SHP77 (cell line): ENCODE measurements around the gene PTPRE.

Source experiments
- DNase-seq, 2 experiments: peaks; one replicate each; lab custom pipeline; 2025; lab: John Stamatoyannopoulos, UW

PTPRE gene

DNA sequence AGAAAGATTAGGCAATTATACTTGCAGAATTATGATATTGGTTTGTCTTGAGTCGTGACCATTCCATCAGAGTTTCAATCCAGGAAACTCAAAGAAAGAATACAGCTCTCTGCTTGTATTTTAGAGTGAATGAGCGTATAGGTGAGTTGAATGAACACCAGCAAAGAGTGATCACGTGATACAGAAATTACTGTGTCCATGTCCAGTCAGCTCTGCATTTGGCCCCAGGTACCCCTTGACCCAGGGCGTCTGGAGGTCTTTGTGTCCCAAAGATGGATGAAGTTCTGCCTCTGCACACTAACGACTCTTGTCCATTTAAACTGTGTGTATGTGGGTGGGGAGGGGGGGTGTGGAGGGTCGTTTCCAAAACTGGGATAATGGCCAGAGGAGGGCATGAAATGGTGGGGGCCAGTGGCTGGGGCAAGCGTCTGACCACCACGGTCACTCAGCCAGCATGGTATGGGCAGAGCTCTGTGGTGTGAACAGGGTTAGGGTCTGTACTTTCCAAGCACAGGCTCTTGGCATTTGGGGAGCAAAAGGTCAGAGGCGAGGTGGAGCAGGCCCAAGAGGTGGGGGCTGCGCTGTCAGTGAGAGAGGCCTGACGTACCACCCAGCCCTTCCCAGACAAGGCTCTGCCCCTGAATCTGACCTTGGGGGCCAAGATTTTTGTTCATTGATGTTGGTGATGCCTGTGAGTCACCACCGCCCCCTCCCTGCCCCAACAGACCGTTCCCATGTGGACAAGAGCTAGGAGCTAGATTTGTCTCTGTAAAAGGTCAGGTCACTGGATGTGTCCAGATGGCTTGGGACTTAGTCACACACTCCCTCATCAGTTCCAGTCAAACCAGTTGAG lies 1.4 kb downstream of the PTPRE start:
- no peak for DNase-seq

DNA sequence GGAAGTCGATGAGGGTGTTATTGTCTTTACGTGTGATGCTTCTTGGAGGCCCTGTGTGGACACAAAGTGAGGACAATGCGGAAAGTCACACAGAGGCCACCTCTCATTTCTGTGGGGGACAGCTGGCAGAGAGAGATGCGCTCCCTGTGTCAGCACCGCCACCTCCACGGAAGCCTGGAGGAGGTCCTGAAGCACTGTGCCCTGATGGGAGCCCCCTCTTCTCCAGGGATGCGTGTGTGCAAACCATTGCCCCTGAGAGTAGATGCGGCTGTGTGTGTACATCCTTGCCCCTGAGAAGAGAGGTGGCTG lies 2.0 kb downstream of the PTPRE start:
- DNase-seq = no peak

DNA sequence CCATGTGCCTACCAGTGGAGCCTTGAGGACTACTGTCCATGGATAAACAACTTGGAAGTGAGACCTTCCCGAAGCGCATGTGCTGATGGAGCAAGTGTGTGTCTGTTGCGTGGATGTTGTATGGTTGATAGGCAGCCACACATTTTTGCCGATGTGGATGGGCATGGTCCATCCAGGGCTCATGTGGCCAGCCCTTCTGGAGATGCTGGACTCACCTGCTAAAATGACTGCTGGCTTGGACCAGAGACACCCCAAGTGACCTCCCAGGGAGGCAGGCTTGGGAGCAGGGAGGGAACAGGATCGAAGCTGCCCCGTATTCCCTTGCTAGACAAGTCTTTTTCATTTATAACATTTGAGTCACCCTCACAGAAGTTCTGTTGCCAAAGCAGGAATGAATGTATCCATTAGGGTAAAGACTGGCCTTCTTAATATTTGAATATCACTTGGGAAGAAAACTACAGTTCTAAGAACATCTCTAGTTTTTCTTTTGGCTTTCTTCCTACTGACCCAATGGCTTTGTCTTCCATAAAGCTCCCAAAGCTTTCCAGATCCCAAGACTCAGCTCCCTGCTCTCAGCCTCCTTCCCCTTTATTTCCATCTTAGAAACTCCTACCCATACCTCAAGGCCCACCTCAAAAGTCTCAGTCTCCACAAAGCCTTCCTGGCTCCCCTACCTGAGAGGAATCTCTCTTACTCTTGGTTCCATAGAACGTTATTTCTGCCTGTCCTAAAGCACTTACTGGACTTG lies 3.0 kb downstream of the PTPRE start:
- DNase-seq = no peak

DNA sequence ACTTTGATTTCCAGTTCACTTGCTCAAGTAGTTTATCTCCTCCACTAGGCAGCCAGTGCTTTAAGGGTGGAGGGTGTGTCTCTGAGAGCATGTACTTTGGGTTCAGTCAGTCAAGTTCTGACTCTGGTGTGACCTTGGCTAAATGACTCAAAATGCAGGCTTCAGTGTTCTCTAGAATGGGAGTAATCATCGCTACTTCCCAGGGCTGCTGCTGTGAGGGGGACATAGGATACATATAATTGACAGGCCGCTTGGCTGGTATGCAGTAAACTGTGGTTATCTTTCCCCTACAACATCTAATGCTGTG lies 3.5 kb downstream of the PTPRE start:
- no peak for DNase-seq

DNA sequence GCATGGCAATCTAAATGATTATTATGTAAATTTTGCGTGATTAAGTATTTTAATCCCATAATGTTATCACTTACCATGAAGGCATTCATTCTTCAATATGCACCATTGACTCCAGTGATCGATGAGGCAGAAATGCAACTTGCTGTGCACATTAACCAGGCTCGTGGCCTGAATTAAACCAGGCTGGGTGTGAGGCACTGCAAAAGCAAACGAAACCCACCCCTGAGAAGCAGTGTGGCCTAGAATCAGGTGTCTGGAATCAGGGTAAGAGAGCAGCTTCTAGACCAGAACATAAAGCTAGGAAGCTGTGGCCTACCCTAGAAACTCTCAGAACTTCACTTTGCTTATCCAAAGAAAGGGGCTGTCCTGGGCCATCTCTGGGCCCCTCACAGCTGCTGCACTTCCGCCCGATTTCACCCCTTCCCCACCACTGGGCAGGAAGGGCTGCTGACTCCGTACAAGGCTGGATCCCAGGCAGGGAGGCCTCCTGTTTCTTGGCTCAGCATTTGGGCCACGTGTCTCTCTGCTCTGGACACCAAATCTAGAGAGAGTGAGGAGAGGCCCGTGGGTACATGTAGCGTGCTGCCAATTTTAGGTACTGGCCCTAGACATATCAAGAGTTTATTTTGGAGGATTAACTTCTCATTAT lies 4.4 kb downstream of the PTPRE start:
- no peak for DNase-seq

DNA sequence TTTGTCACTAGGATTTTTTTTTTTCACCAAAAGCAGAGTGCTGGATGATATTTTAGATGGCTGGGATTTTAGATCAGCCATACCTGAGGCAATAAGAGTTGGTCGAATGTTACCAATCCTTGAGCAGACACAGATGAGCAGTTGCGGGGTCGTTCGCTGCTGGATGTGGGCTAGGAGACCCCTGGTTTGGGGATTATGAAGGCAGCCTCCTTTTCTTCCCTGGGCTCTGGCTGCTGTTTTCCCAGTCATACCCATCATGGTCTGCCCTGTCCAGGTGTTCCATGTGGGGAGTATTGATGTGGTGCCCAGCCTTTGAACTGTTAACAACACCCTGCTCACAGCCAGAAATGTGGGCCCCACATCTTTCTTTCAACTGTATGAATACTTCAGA lies 5.0 kb downstream of the PTPRE start:
- no peak for DNase-seq

DNA sequence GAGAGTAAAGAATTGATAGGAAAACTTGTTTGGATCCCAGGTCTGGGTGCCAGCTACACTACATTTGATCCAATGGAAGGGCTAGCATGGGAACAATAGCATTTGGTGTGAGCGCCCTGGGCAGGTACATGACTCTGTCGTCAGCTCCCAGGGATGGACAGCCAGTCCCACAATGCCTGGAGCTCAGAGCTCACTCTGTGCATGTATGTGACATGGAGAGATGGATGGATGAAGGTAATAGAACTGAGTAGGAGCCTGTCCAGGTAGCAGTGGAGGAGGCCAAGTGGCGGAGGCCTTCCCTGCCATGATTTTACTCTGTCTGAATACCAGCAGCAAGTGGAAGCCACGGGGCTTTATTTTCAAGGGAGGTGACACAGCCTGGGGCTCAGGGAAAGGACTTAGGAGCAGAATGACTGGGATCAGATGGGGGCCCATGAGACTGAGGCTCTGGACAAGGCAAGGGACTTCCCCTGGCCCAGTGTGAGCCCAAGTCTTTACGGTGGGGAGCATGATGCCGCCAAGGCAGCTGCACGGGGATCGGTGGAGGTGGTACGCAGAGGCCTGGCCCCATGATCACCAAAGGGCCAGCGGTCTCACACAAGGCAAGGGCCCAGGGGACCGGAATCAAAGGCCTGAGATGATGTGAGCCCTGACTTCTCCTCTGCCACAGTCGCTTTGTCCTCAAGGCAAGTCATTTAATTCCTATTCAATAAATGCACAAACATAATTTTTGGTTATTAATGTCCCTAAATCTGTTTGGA lies 5.9 kb downstream of the PTPRE start:
- DNase-seq = no peak

DNA sequence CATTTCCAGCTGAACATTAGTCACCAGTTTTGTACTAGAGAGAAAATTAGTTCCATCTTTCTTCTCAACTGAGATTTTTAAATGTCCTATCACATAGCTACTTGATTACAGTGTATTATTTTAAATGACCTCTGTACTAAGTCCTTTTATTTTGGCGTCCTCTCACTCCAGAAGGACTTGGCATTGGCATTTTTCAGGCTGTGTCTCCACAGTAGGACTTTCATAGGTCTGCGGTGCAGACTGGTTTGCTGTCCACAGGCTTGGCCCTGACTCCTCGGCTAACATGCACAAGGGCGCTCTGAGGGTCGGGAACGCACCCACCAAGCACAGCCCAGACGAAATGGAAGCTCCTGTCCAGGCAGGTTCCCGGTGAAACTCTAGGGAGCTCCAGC lies 6.5 kb downstream of the PTPRE start:
- DNase-seq = no peak

DNA sequence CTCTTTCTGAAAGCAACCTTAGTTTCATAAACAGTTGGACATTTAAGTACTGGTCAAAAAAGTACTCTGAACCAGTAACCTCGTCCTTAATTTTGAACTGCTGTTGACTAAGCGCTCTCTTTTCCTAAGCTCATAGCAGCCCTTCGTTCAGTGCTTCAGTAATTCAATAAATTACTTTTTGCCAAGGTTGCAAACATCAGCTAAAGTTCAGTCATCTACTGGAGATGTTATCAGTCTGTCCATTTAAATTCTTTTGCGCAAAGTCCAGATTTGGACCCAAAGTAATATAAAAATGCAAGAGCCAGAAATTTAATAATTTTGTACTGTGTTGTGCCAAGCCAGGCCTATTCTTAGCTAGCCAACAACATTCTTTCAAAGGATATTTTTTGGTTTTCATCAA lies 8.4 kb downstream of the PTPRE start:
- no peak for DNase-seq

DNA sequence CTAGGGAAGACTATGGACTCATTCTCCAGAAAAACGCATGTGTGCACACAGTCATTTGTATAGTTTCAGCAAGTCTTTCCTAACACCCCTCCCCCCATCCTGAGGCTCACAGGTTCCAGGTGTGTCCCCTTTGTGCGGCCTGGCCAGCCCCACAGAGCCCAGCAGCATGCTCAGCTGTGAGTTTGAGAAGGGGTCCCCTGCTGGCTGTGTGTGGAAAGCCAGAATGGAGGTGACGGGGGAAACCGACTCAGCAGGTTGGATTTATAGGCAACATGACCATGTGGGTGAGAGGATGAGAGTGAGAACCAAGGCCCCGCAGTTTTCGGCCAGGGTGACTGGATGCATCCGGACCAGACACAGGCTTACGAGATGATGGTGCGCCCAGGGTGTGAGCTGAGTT lies 9.9 kb downstream of the PTPRE start:
- no peak for DNase-seq

DNA sequence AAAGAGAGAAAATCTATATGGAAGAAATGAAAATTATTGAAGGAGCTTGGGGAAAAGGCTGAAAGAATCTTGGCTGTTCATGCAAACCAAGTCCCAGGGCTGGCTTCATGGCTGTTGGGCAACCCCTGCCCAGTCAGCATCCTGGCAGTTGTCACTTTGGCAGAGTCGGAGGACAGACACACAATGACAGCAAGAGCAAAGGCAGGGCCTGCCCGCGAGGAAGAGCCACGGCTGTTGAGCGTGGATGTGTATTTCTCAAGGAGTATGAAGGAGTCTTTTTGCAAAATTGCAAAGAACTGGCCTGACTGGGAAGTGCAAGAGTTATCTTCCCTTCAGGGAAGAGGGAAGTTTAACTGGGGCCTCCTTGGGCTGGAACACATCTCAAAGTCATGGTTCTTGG lies 11.7 kb downstream of the PTPRE start:
- DNase-seq = no peak

DNA sequence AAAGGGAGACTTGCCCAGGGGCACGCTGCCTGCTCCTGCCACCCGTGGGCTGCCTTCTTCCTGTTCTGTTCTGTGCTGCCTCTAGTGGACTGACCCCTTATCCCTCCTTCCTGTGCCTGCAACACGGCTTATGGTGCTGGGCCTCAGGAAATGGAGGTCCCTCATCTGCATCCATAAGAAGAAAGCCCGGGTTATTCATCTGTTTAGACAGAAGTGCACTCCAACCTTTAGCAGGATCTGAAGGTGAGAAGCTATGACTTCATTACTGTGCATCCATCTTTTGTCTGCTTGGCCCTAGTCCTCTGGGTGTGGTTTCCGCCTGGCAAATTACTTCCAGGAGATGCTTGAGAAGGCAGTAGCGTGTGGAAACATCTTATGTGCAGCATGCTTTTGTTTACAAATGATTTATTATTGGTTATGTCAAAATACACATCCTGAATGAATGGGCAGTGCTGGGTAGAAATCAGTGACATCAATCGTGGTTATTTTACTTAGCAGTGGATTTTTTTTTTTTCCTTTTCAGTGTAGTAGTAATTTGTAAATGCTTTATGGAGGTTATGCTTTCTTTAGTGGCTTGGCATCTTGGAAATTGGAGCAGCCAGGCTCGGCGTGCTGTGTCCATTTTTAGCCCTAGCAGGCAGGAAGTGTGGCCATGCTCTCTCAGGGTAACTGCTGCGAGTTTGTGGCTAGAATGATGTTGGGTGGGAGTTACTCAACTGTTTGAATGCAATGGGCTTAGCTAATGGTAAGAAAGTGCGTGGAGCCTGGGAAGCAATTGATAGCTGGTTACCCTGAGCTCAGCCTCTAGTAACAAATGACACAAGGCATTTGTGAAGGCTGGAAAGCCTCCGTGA lies 12.7 kb downstream of the PTPRE start:
- no peak for DNase-seq

DNA sequence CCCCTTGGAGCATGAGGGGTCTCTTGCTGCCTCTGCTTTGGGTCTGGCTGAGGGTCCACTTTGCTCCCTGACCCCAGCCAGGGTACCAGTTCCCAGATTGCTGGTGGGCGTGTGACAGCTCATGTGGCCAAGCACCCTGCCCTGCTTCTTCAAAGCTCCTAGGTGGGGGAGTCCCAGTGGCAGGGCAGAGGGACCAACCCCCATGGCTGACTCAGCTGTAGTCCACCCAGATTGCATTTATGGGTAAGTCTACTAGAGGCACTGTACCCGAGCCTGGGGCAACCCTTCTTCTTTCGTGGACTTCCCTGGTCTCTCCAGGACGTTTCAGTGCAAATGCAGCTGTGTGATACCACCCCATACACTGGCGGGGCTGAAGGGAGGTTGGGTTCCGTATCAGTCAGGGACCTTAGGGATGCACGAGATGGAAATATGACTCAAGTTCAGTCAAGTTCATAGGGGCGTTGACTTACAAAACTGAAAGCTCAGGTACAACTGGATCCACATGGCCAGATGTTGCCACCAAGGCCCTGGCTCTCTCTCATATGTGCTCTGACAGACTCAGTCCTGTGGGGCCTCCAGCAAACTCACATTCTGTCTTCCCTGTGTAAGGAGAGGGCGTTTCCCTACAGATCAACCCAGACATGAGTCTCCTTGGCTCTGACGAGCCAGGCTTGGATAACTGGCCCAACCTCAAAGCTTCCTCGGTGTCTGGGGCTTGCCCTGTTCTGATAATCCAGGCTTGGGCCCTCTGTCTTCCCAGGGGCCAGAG lies 13.6 kb downstream of the PTPRE start:
- DNase-seq = no peak

DNA sequence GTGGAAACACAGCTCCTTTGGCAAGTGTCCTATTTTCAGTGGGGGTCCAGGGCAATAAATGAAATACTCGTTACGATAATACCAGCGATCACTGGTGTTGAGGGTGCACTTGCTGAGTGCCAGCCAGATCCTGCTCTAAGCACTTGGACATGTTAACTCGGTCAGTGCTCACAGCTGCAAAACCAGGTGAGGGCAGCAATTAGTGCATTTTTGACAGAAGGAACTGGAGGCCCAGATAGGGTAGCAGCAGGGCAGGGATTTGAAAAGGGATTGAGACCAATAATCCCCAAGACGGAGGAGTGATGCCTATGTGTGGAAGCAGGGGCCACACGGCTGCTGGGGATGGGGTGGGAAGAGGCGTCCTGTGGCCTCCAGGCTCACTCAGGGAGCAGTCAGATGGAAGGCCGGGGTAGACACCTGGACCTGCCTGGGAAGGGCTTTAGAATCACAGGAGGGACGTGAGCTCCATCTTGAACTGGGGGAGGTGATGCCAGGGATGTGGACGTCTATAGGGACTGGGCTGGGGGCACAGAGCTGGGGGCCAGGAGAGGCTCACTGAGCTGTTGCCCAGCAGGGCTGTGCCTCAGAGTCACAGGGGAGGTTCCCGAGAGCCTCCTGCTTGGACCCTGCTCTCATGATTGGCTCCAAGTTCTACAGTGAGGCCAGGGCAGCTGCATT lies 14.3 kb downstream of the PTPRE start:
- DNase-seq = no peak

DNA sequence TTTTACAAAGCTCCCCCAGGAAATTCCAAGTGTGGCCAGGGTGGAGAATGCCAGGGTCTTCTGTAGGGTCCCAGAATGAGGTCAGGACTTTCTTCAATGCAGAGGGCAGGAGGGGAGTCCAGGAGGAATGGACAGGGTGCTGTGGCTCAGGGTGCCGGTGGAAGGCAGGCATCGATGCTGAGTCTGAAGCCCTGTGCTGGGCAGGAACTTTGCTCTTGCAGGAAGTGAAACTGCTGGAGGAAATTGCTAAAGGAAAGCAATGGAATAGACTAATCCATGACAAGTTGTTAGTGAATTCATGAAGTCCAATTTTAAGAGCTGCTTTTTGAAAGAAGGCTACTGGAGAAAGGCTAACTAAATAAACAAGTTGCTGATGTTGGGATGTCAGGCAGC lies 14.8 kb downstream of the PTPRE start:
- no peak for DNase-seq

DNA sequence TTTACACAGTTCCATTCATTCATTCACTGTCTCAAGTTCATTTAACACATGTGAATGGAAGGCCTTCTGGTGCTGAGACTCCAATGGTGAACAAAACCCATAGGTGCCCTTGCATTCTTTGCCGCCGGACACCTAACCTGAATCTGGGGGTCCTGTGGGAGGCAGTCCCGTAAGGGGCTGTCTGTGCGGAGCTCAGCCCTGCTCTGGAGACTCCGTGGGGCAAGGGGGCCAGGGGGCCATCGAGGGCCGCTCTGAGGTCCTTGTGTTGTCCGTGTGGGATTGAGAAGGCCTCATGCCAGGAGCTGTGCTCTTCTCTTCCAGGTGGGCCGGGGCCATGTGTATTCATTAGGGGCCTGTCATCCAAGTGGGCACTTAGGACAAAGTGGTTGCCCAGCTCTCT lies 15.3 kb downstream of the PTPRE start:
- no peak for DNase-seq

DNA sequence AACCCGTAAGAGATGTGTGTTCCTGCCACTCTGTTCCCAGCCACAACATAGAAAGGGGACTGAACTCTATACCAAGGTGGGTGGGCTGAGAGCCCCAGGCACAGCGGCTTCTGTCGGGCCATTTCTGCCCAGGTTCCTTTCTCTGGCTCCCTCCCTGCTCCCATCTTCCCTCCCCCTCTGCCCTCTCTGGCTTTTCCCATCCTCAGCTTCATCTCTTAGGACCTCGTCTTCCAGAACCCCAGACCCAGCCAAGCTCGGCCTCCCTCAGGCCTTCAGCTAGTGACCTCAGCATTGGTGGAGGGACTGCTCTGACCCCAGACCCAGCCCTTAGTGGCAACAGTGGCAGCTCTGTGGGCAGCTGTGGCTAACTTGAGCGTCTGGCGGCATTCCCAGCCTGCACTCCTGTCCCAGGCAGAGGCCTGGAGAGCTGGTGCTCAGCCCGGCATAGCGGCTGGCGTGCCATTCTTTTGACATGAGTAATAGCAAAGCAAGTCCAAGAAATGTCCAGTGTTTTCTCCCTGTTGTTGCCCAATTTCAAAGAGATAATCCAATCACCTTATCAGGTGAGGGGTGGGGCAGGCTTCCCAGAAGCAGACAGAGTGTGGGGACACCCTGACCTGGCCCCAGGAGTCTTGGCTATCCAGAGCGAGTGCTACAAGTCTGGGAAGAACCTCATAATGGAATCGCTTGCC lies 15.9 kb downstream of the PTPRE start:
- DNase-seq = no peak

DNA sequence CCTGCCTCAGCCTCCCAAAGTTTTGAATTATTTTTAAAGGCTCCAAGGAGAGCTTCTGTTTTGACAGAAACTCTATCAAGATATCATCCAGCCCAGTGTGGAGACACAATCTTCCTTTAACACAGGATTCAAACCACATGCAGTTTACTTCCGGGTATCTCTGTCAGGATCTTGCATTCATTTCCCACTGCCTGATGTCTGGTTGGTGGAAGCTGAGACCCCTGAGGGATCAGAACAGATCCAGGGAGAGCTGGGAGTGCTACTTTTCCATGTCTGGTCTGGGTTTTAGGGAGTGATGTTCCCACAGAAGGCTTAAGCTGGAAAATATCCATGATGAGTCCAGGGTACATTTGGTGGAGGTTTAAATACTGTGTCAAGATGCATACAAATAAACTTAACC lies 16.7 kb downstream of the PTPRE start:
- DNase-seq = no peak

DNA sequence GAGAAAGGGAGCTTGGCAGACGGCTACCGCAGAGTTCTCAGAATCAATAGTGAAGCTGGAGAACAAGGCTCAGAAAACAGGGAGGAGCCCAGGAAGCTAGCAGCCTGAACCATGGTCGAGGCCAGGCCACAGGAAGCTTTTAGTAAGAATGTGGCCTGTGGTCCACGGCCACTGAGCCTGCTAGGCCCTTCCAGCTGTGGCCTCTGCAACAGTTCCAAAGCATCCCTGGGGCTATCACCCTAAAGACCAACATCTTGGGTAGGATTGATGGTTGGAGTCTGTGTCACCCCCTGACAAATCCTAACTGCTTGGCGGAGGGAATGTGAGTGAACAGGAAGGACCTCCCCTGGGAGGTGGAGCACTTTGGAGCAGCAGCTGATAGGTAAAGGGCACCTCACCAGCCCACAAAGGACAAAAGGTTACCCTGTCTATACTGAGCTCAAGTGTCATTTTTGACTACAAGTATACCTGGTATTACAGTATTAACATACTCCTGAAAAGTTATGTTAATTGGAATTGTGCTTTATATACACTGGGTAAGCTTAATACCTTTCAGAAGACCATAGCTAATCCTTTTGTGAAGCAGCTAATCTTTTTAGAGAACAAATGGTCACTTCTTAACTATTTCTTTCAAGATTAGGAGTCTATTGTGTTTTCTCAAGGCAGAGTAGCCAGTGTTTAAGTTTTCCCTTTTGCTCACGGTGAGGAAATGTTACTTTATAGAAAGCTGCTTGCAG lies 18.7 kb downstream of the PTPRE start:
- no peak for DNase-seq
